Heart right ventricle (tissue), 16 donors: ENCODE measurements around the gene CDH23. TPM values are rescaled to one million over a fixed set of nuclear protein-coding genes. Genes with fewer than 3 reads are reported as not detected.

Experiments
- ATAC-seq, 8 donors: fragments of 200-7000 bp; cut with Tn5 transposase; one replicate each; pipeline ENCODE4 v1.9.1; 2020; ENCODE audit warnings: mild to moderate bottlenecking in 8 of 8, moderate library complexity in 8 of 8, moderate number of reproducible peaks in 1 of 8
- DNase-seq, 2 donors: peaks; one replicate each; pipeline ENCODE4 v3.0.0-alpha.2; 2020
- H3K27ac ChIP-seq, 10 donors: fragments of 200-600 bp; sonication (generic) in 2 of 10; one replicate each; pipeline versions ENCODE4 v1.5.0 to v1.8.0; 2020 to 2022; ENCODE audit warnings: mild to moderate bottlenecking in 3 of 10
- H3K27me3 ChIP-seq, 7 donors: fragments of 200-600 bp; one replicate each; pipeline ENCODE4 v1.8.0; 2021 to 2022; ENCODE audit warnings: mild to moderate bottlenecking in 2 of 7
- H3K36me3 ChIP-seq, 9 donors: fragments of 200-600 bp; sonication (generic) in 1 of 9; one replicate each; pipeline versions ENCODE4 v1.5.0 to v1.8.0; 2020 to 2022; ENCODE audit warnings: mild to moderate bottlenecking in 2 of 9
- H3K4me1 ChIP-seq, 9 donors: fragments of 200-600 bp; sonication (generic) in 1 of 9; one replicate each; pipeline versions ENCODE4 v1.5.0 to v1.8.0; 2020 to 2022; ENCODE audit warnings: mild to moderate bottlenecking in 4 of 9
- H3K4me3 ChIP-seq, 10 donors: fragments of 200-600 bp; sonication (generic) in 2 of 10; one replicate each; pipeline versions ENCODE4 v1.5.0 to v1.8.0; 2020 to 2022; ENCODE audit warnings: mild to moderate bottlenecking in 7 of 10, moderate library complexity in 2 of 10
- H3K9me3 ChIP-seq, 11 donors: fragments of 200-600 bp in 10 of 11; sonication (generic) in 2 of 11; one replicate each; pipeline versions ENCODE4 v1.5.0 to v1.8.0; 2013 to 2022; ENCODE audit warnings: mild to moderate bottlenecking in 2 of 11, control low read depth in 1 of 11, moderate library complexity in 1 of 11
- CTCF ChIP-seq, 9 donors: fragments of 200-600 bp; sonication (generic) in 2 of 9; IDR thresholded peaks; one replicate each; pipeline versions ENCODE4 v1.5.0 to v1.8.0; 2021 to 2022; ENCODE audit warnings: antibody characterized with exemption in 9 of 9, mild to moderate bottlenecking in 5 of 9, moderate library complexity in 1 of 9
- WGBS, 2 donors: extraction: QIAGEN DNeasy Blood & Tissue Kit; methylation state at CpG; one replicate each; pipeline ENCODE4 v1.1.7; 2013; ENCODE audit warnings: inconsistent platforms in 1 of 2; 5-methylcytosine and 5-hydroxymethylcytosine counted together
- intact Hi-C, 10 donors: fragments of 100-400 bp; cut with DNase I; formaldehyde crosslinking; loops; one replicate each; pipeline versions ENCODE4 v1.11.1 to v1.14.2; 2022
- polyA plus RNA-seq, 2 donors: library from polyadenylated mRNA; stranded (reverse); fragments of 200-250 nt; gene quantifications; one replicate each; pipeline ENCODE4 v1.2.3, GENCODE V29; 2013
- total RNA-seq, 10 donors: library from RNA; stranded (reverse); fragmentation: NEBNext Ultra II Directional in 3 of 10; extraction: Animal tissue kit (Norgen Biotek cat#: 25700) in 3 of 10; gene quantifications; one replicate each; pipeline versions ENCODE4 v1.2.1 to v1.2.4, GENCODE V29; 2021 to 2023
- donor health status: Arrhythmogenic right ventricular cardiomyopathy.
- donor health status: ischemic (EF 13 %, LVEDD 7.1; RV severe dilation, severe dysfunction).
- donor health status: healthy with polysubstance abuse.
- donor health status: DM: no; HTN: yes; CAD: no.
- donor health status: DM: no; HTN: no; CAD: no.
- donor health status: ischemic (EF 25% LVEDD 6.9; RV normal size, moderate dysfunction).
- donor health status: ischemic (EF 25% LVEDD 5.7; RV mildly dilated, moderate dysfunction).
- donor health status: healthy.
- donor health status: DM: yes; HTN: yes; CAD: no.
- donor health status: Ischemic cardiomyopathy.
- donor health status: ischemic (EF 35%, LVEDD 5.7; RV mildly dilated, moderate dysfunction).
- donor health status: nonischemic (EF 11% LVEDD 7.7; RV severe dilation, severe dysfunction).
- donor health status: DM: yes; HTN: yes; CAD: no.
- donor health status: PGD.
- donor health status: ischemic (EF 29% LVEDD 5.4; RV normal size, mild dysfunction).
- donor health status: nonischemic (EF 23%, LVEDD 6.1; RV moderate dilation, normal function).

The CDH23 gene
- total and polyA plus RNA-seq, 12 donors = 1.1 to 7.7 (median 4.6) TPM

- Histone ChIP-seq H3K9me3 (no peaks in the 10 kb centered on the region), H3K4me1 (peaks cover 0 to 4% (median 0%) of the 10 kb centered on the region in 9 donors), H3K4me3 (no peak overlapping the region), H3K27ac (no peak overlapping the region), H3K36me3 (no peaks in the 10 kb centered on the region), H3K27me3 (no peaks in the 10 kb centered on the region)
- DNase-seq = no peak
- whole genome bisulfite sequencing, 2 donors = 78 to 81% methylated on average over 5 of the region's 5 CpGs
- intact Hi-C loops = loop anchor here in 1 of 10 donors (5.0 kb wide), 1 partner anchor 150 kb away; no protein-coding TSS in a partner anchor
- ATAC-seq = no peak
- TF ChIP-seq CTCF (IDR thresholded peaks at IDR 0.05) = no peak
These were observed 125.9 kb downstream of the CDH23 start for GRCh38 chr10:71522442-71523144.

- peaks cover 0 to 6% (median 0%) of the 10 kb centered on the region in 9 donors for H3K4me1 ChIP-seq
- H3K27ac ChIP-seq = no peak overlapping the region
- WGBS, 2 donors = 82 to 86% methylated on average over 6 of the region's 6 CpGs
- H3K36me3 ChIP-seq = no peaks in the 10 kb centered on the region
- no peak for TF ChIP-seq CTCF (IDR thresholded peaks at IDR 0.05)
- H3K27me3 ChIP-seq = no peaks in the 10 kb centered on the region
- intact Hi-C loops = loop anchor here in 1 of 10 donors (5.0 kb wide), 1 partner anchor 149 kb away; no protein-coding TSS in a partner anchor
- DNase-seq (no peak), ATAC-seq (no peak)
- H3K9me3 ChIP-seq = no peaks in the 10 kb centered on the region
- H3K4me3 ChIP-seq = no peak overlapping the region
These were observed 127.0 kb downstream of the CDH23 start for GRCh38 chr10:71523756-71524155.

GRCh38 chr10:71525092-71525491 is 128.4 kb downstream of the CDH23 start:
- Histone ChIP-seq H3K4me1 (peaks cover 0 to 13% (median 0%) of the 10 kb centered on the region in 9 donors), H3K4me3 (no peak overlapping the region), H3K27ac (no peak overlapping the region), H3K36me3 (no peaks in the 10 kb centered on the region), H3K27me3 (no peaks in the 10 kb centered on the region), H3K9me3 (no peaks in the 10 kb centered on the region)
- no peak for DNase-seq
- TF ChIP-seq CTCF (IDR thresholded peaks at IDR 0.05) = no peak
- WGBS, 2 donors = 93 to 97% methylated on average over 5 of the region's 5 CpGs
- intact Hi-C loops = no loop called here
- no peak for ATAC-seq

GRCh38 chr10:71525721-71526120 is 129.0 kb downstream of the CDH23 start:
- ATAC-seq (no peak), DNase-seq (no peak)
- Histone ChIP-seq H3K9me3 (no peaks in the 10 kb centered on the region), H3K27ac (no peak overlapping the region), H3K4me1 (peaks cover 0 to 13% (median 0%) of the 10 kb centered on the region in 9 donors), H3K36me3 (no peaks in the 10 kb centered on the region), H3K27me3 (no peaks in the 10 kb centered on the region), H3K4me3 (no peak overlapping the region)
- no peak for TF ChIP-seq CTCF (IDR thresholded peaks at IDR 0.05)
- intact Hi-C loops = no loop called here
- 83 to 86% methylated on average over 5 of the region's 5 CpGs for WGBS, 2 donors
